Brain microvascular endothelial cell (primary cell): ENCODE results near the gene RIPOR3.

Experiments used
- DNase-seq: peaks from one replicate; pipeline ENCODE4 v3.0.0-alpha.2; 2020
- H3K27ac ChIP-seq: fragments of 250-450 bp; sonication (Bioruptor Pico); 2 replicates; pipeline ENCODE4 v1.5.1; 2020; ENCODE audit warnings: mild to moderate bottlenecking, moderate library complexity
- H3K27me3 ChIP-seq: fragments of 250-450 bp; sonication (Bioruptor Pico); replicated peaks from 2 replicates; pipeline ENCODE4 v1.5.1; 2020; ENCODE audit warnings: mild to moderate bottlenecking
- H3K36me3 ChIP-seq: fragments of 250-450 bp; sonication (Bioruptor Pico); replicated peaks from 2 replicates; pipeline ENCODE4 v1.5.1; 2020; ENCODE audit warnings: mild to moderate bottlenecking
- H3K4me3 ChIP-seq: 2 replicates; pipeline ENCODE4 v1.5.1; 2011; ENCODE audit warnings: low read depth, mild to moderate bottlenecking, control low read depth, low read length, moderate library complexity
- CTCF ChIP-seq: IDR thresholded peaks from 2 replicates; pipeline ENCODE4 v1.5.1; 2011; ENCODE audit warnings: low read depth, mild to moderate bottlenecking, moderate library complexity, low read length, control low read depth, inconsistent platforms; ENCODE audit errors: missing control alignments
- in situ Hi-C: cut with HindIII; loops from 2 replicates; pipeline ENCODE4 v1.10.0; 2017; ENCODE audit warnings: low sequenced_read_pairs, low pct_ligation_motif_present

The RIPOR3 gene

GRCh38 chr20:50695135-50695872, 4.0 kb upstream of the RIPOR3 start:
- no peak for TF ChIP-seq CTCF
- Histone ChIP-seq H3K4me3 (no peak overlapping the region), H3K36me3 (no peaks in the 10 kb centered on the region), H3K27ac (no peak overlapping the region), H3K27me3 (no peaks in the 10 kb centered on the region)
- in situ Hi-C loops: no loop called here
- DNase-seq: no peak

GRCh38 chr20:50694379-50695134, 3.2 kb upstream of the RIPOR3 start:
- in situ Hi-C loops: no loop called here
- no peak overlapping the region for H3K27ac ChIP-seq
- H3K36me3 ChIP-seq: no peaks in the 10 kb centered on the region
- no peak for DNase-seq
- H3K4me3 ChIP-seq: no peak overlapping the region
- H3K27me3 ChIP-seq: no peaks in the 10 kb centered on the region
- TF ChIP-seq CTCF: no peak

GRCh38 chr20:50693001-50693400, 1.7 kb upstream of the RIPOR3 start:
- TF ChIP-seq CTCF: no peak
- DNase-seq: no peak
- no peak overlapping the region for H3K27ac ChIP-seq
- in situ Hi-C loops: no loop called here
- no peaks in the 10 kb centered on the region for H3K27me3 ChIP-seq
- no peaks in the 10 kb centered on the region for H3K36me3 ChIP-seq
- no peak overlapping the region for H3K4me3 ChIP-seq

- DNase-seq: no peak
- in situ Hi-C loops: no loop called here
- Histone ChIP-seq H3K36me3 (no peaks in the 10 kb centered on the region), H3K27me3 (no peaks in the 10 kb centered on the region), H3K27ac (no peak overlapping the region), H3K4me3 (no peak overlapping the region)
- TF ChIP-seq CTCF: no peak
Observed at GRCh38 chr20:50692552-50692933, 1.2 kb upstream of the RIPOR3 start.

- no peaks in the 10 kb centered on the region for H3K27me3 ChIP-seq
- H3K4me3 ChIP-seq: peak overlapping the region; percentile 35
- no peak for TF ChIP-seq CTCF
- DNase-seq: peak; percentile 37
- H3K27ac ChIP-seq: no peak overlapping the region
- H3K36me3 ChIP-seq: no peaks in the 10 kb centered on the region
- in situ Hi-C loops: no loop called here
Observed at GRCh38 chr20:50691573-50692551, 520 bp upstream of the RIPOR3 start.
